ENCODE measurements around the gene SSR1.
A peak's percentile ranks its signal among the peaks of the same experiment; 100 is the strongest.
"Not testable (repeated sequence)": the region's sequence is repeated elsewhere in the genome, so short reads cannot be mapped to it uniquely, and the experiment has no call there.

Gene SSR1

GRCh38 chr6:7317538-7317937 lies 4.5 kb upstream of the SSR1 start:
- H3K4me1 ChIP-seq = no peaks in the 10 kb centered on the region
- H3K27me3 ChIP-seq = no peaks in the 10 kb centered on the region
- TF ChIP-seq CTCF (IDR thresholded peaks at IDR 0.05; ENCODE audit: low read depth, low read length) = no peak
- no peaks in the 10 kb centered on the region; the same call in 1 of the 2 replicates for H3K36me3 ChIP-seq
- no peak for DNase-seq
- no peaks in the 10 kb centered on the region for H3K9me3 ChIP-seq
- H3K4me3 ChIP-seq (ENCODE audit: low read depth, low read length) = no peak overlapping the region

- no peak for TF ChIP-seq CTCF (IDR thresholded peaks at IDR 0.05; ENCODE audit: low read depth, low read length)
- no peak overlapping the region for H3K4me3 ChIP-seq (ENCODE audit: low read depth, low read length)
- no peaks in the 10 kb centered on the region for H3K27me3 ChIP-seq
- H3K9me3 ChIP-seq = no peaks in the 10 kb centered on the region
- DNase-seq = no peak
- H3K4me1 ChIP-seq = no peaks in the 10 kb centered on the region
- no peaks in the 10 kb centered on the region; the same call in 1 of the 2 replicates for H3K36me3 ChIP-seq
These were observed 3.9 kb upstream of the SSR1 start for GRCh38 chr6:7316658-7317533.

DNA sequence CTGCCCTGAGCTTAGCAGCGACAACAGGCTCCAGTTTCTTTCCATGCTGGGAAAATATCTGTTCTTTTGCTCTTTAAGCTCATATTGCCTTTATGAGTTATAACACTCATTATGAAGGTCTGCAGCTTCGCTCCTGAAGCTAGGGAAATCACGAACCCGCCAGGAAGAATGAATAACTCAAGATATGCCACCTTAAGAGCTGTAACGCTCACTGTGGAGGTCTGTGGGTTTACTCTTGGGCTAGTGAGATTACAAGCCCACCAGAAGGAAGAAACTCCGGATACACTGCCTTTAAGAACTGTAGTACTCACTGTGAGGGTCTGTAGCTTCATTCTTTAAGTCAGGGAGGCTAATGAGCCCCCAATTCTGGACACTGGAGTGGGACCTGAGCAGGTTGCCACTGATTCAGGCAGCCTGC lies 3.0 kb upstream of the SSR1 start:
- H3K4me3 ChIP-seq (ENCODE audit: low read depth, low read length) = no peak overlapping the region
- no peaks in the 10 kb centered on the region; the same call in 1 of the 2 replicates for H3K36me3 ChIP-seq
- no peak for DNase-seq
- H3K4me1 ChIP-seq = no peaks in the 10 kb centered on the region
- H3K27me3 ChIP-seq = no peaks in the 10 kb centered on the region
- H3K9me3 ChIP-seq = no peaks in the 10 kb centered on the region
- no peak for TF ChIP-seq CTCF (IDR thresholded peaks at IDR 0.05; ENCODE audit: low read depth, low read length)

GRCh38 chr6:7315087-7315947 lies 2.3 kb upstream of the SSR1 start:
- H3K9me3 ChIP-seq; H3K4me3 ChIP-seq (ENCODE audit: low read depth, low read length); DNase-seq; H3K27me3 ChIP-seq; H3K36me3 ChIP-seq; H3K4me1 ChIP-seq: not testable (repeated sequence)

DNA sequence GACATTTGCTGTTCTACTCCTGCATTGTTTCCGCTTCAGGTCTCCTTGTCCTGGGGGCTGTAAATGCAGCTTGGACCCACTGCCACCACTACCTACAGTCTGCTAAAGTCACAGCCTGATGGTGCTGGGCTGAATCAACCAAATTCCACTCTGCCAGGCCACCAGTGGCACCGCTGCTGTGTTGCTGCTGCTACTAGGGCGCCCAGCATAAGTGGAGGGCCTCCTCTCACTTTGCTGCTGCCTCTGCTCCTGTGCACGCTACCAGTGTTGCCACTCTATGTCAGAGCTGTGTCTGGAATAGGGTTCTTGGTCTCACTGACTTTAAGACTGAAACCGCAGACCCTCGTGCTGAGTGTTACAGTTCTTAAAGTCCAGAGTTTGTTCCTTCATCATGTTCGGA lies 1.4 kb upstream of the SSR1 start:
- no peak for DNase-seq
- no peaks in the 10 kb centered on the region for H3K9me3 ChIP-seq
- no peaks in the 10 kb centered on the region for H3K4me1 ChIP-seq
- TF ChIP-seq CTCF (IDR thresholded peaks at IDR 0.05; ENCODE audit: low read depth, low read length) = no peak
- H3K4me3 ChIP-seq (ENCODE audit: low read depth, low read length) = no peak overlapping the region
- no peaks in the 10 kb centered on the region for H3K27me3 ChIP-seq
- peaks cover 5% of the 10 kb centered on the region for H3K36me3 ChIP-seq

- Histone ChIP-seq H3K27me3 (no peaks in the 10 kb centered on the region), H3K4me1 (no peaks in the 10 kb centered on the region), H3K9me3 (no peaks in the 10 kb centered on the region), H3K4me3 (ENCODE audit: low read depth, low read length) (peak overlapping the region; percentile 96), H3K36me3 (peaks cover 13% of the 10 kb centered on the region)
- DNase-seq = no peak
- TF ChIP-seq CTCF (IDR thresholded peaks at IDR 0.05; ENCODE audit: low read depth, low read length) = no peak
These were observed 636 bp upstream of the SSR1 start for GRCh38 chr6:7313505-7314165.

Measured in BE2C (cell line).